Skeletal muscle tissue (tissue), 4 donors: Measurements from ENCODE around the gene IFITM1. TPM values are rescaled to one million over a fixed set of nuclear protein-coding genes. Genes with fewer than 3 reads are reported as not detected.
A peak's percentile ranks its signal among the peaks of the same experiment; 100 is the strongest.

ENCODE experiments used
- H3K27ac ChIP-seq: one replicate; pipeline ENCODE4 v1.7.0; 2013; ENCODE audit warnings: mild to moderate bottlenecking, low read depth, low read length, inconsistent platforms
- H3K27me3 ChIP-seq, 3 donors: one replicate each; pipeline ENCODE4 v1.7.0; 2013; ENCODE audit warnings: low read length in 3 of 3; ENCODE audit not compliant: control insufficient read depth in 3 of 3, insufficient read depth in 3 of 3
- H3K36me3 ChIP-seq, 3 donors: one replicate each; pipeline ENCODE4 v1.7.0; 2013; ENCODE audit warnings: low read length in 3 of 3; ENCODE audit not compliant: control insufficient read depth in 3 of 3, insufficient read depth in 3 of 3
- H3K4me1 ChIP-seq, 3 donors: one replicate each; pipeline ENCODE4 v1.7.0; 2013; ENCODE audit warnings: low read length in 3 of 3, mild to moderate bottlenecking in 3 of 3; ENCODE audit not compliant: control insufficient read depth in 3 of 3, insufficient read depth in 3 of 3
- H3K4me3 ChIP-seq, 3 donors: one replicate each; pipeline ENCODE4 v1.7.0; 2013; ENCODE audit warnings: low read length in 3 of 3
- H3K9ac ChIP-seq, 3 donors: one replicate each; pipeline ENCODE4 v1.7.0; 2013; ENCODE audit warnings: low read length in 3 of 3, mild to moderate bottlenecking in 3 of 3, moderate library complexity in 2 of 3, low read depth in 1 of 3
- H3K9me3 ChIP-seq, 3 donors: one replicate each; pipeline ENCODE4 v1.7.0; 2013; ENCODE audit warnings: low read length in 3 of 3; ENCODE audit not compliant: control insufficient read depth in 3 of 3
- total RNA-seq: library from RNA; depleted of rRNA; stranded (reverse); fragments of >200 nt; gene quantifications from one replicate; pipeline ENCODE4 v1.2.3, GENCODE V29; 2014
- donor health status: Osteomylitis.

IFITM1 gene
- total RNA-seq, 1 donor from 2014 or later: 13.0 TPM

- Histone ChIP-seq H3K27ac (no peak overlapping the region), H3K9me3 (no peaks in the 10 kb centered on the region), H3K27me3 (peaks cover 32 to 36% (median 32%) of the 10 kb centered on the region in 3 donors), H3K4me1 (peaks cover 0 to 19% (median 13%) of the 10 kb centered on the region in 3 donors), H3K4me3 (peak overlapping the region in 2 of 3 donors; percentile 5 to 41), H3K9ac (peak overlapping the region in 1 of 3 donors; percentile 38), H3K36me3 (no peaks in the 10 kb centered on the region)
Measured at GRCh38 chr11:289398-289711, 24.5 kb upstream of the IFITM1 start.

GRCh38 chr11:289712-290620 is 23.9 kb upstream of the IFITM1 start:
- H3K9ac ChIP-seq: peak overlapping the region in 1 of 3 donors; percentile 38

GRCh38 chr11:290621-291231 is 23.1 kb upstream of the IFITM1 start:
- H3K36me3 ChIP-seq: peaks cover 0 to 2% (median 0%) of the 10 kb centered on the region in 3 donors
- no peak overlapping the region for H3K27ac ChIP-seq
- H3K9ac ChIP-seq: no peak overlapping the region
- H3K9me3 ChIP-seq: no peaks in the 10 kb centered on the region
- peaks cover 24 to 28% (median 24%) of the 10 kb centered on the region in 3 donors for H3K27me3 ChIP-seq
- peaks cover 0 to 19% (median 13%) of the 10 kb centered on the region in 3 donors for H3K4me1 ChIP-seq
- H3K4me3 ChIP-seq: no peak overlapping the region

More at GRCh38 chr11:289712-290620, 23.9 kb upstream of the IFITM1 start:
- Histone ChIP-seq H3K9me3 (no peaks in the 10 kb centered on the region), H3K27me3 (peaks cover 28 to 35% (median 30%) of the 10 kb centered on the region in 3 donors), H3K27ac (no peak overlapping the region), H3K36me3 (peaks cover 0 to 2% (median 0%) of the 10 kb centered on the region in 3 donors), H3K4me1 (peaks cover 0 to 19% (median 13%) of the 10 kb centered on the region in 3 donors), H3K4me3 (peak overlapping the region in 1 of 3 donors; percentile 41)

GRCh38 chr11:291281-292210 is 22.3 kb upstream of the IFITM1 start:
- Histone ChIP-seq H3K9me3 (no peaks in the 10 kb centered on the region), H3K36me3 (peaks cover 0 to 2% (median 0%) of the 10 kb centered on the region in 3 donors), H3K27me3 (peaks cover 23 to 32% (median 25%) of the 10 kb centered on the region in 3 donors), H3K4me3 (no peak overlapping the region), H3K4me1 (peaks cover 0 to 20% (median 13%) of the 10 kb centered on the region in 3 donors), H3K9ac (no peak overlapping the region), H3K27ac (no peak overlapping the region)

GRCh38 chr11:292211-293121 is 21.4 kb upstream of the IFITM1 start:
- Histone ChIP-seq H3K4me3 (no peak overlapping the region), H3K27ac (no peak overlapping the region), H3K9me3 (no peaks in the 10 kb centered on the region), H3K27me3 (peaks cover 24 to 30% (median 24%) of the 10 kb centered on the region in 3 donors), H3K4me1 (peaks cover 3 to 24% (median 13%) of the 10 kb centered on the region in 3 donors), H3K36me3 (peaks cover 0 to 2% (median 0%) of the 10 kb centered on the region in 3 donors), H3K9ac (no peak overlapping the region)

- H3K36me3 ChIP-seq: peaks cover 0 to 2% (median 0%) of the 10 kb centered on the region in 3 donors
- no peak overlapping the region for H3K4me3 ChIP-seq
- H3K9me3 ChIP-seq: no peaks in the 10 kb centered on the region
- H3K27ac ChIP-seq: no peak overlapping the region
- H3K4me1 ChIP-seq: peaks cover 3 to 22% (median 11%) of the 10 kb centered on the region in 3 donors
- no peak overlapping the region for H3K9ac ChIP-seq
- H3K27me3 ChIP-seq: peaks cover 15 to 28% (median 17%) of the 10 kb centered on the region in 3 donors
Measured at GRCh38 chr11:293271-293851, 20.5 kb upstream of the IFITM1 start.

GRCh38 chr11:293852-294661 is 19.8 kb upstream of the IFITM1 start:
- peaks cover 14 to 32% (median 22%) of the 10 kb centered on the region in 3 donors for H3K27me3 ChIP-seq
- H3K4me1 ChIP-seq: peaks cover 3 to 21% (median 11%) of the 10 kb centered on the region in 3 donors
- peaks cover 0 to 2% (median 0%) of the 10 kb centered on the region in 3 donors for H3K36me3 ChIP-seq
- no peak overlapping the region for H3K27ac ChIP-seq
- H3K4me3 ChIP-seq: no peak overlapping the region
- H3K9ac ChIP-seq: no peak overlapping the region
- H3K9me3 ChIP-seq: no peaks in the 10 kb centered on the region

GRCh38 chr11:294780-295179 is 19.1 kb upstream of the IFITM1 start:
- H3K9me3 ChIP-seq: no peaks in the 10 kb centered on the region
- no peak overlapping the region for H3K4me3 ChIP-seq
- peaks cover 10 to 33% (median 27%) of the 10 kb centered on the region in 3 donors for H3K27me3 ChIP-seq
- no peak overlapping the region for H3K27ac ChIP-seq
- no peak overlapping the region for H3K9ac ChIP-seq
- H3K4me1 ChIP-seq: peaks cover 3 to 18% (median 7%) of the 10 kb centered on the region in 3 donors
- peaks cover 0 to 2% (median 0%) of the 10 kb centered on the region in 3 donors for H3K36me3 ChIP-seq
